ENCODE measurements around the gene RBFOX2. TPM values are rescaled to one million over a fixed set of nuclear protein-coding genes. Genes with fewer than 3 reads are reported as not detected.

Gene RBFOX2
- polyA plus RNA-seq, 1 donor = 67.0 TPM

DNA sequence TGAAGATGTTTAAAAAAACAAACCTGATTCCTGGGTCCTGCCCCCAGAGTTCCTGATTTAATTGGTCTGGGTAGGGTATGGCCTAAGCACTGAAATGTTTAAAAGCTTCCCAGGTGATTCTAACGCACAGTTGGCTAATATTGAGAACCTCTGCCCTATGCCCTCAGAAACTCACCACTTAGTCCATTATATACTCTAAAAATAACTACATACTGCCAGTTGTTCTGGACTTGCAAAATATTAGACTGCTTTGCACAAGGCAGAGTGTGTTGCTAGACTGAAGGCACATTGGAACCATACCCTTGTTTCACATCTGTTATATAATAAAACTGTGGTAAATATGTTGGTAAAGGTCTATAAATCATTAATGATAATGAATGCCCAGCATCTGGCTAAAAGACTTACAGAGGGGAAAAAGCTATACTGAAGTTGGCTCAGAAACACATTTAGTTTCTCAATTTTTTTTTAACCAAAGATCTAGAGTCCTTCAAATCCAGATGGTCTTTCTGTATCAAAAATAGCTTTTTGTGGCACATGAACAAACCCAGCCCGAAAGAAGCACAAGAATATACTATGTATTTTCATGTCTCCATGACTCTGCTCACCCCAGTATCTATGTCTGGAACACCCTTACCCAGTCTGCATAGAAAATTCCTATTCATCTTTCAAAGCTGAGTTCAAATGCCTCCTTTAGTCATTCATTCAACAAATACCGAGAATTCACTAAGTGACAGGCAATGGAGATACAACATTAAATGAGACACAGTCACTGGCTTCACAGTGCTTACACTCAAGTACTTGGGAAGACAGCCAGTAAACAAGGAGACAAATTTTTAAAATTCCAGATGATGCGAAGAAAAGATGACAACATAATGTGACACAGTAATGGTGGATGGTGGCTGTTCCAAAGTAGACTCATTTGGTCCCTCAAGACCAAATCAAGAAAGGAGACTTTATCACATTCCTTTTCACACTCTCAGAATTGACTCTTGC lies 44.1 kb downstream of the RBFOX2 start:
- DNase-seq = no peak
- peaks cover 4% of the 10 kb centered on the region for H3K4me1 ChIP-seq (ENCODE audit: control insufficient read depth, insufficient read depth, low read length)
- 86% methylated on average over 1 of the region's 4 CpGs for WGBS (ENCODE audit: insufficient coverage, low lambda C conversion rate)

DNA sequence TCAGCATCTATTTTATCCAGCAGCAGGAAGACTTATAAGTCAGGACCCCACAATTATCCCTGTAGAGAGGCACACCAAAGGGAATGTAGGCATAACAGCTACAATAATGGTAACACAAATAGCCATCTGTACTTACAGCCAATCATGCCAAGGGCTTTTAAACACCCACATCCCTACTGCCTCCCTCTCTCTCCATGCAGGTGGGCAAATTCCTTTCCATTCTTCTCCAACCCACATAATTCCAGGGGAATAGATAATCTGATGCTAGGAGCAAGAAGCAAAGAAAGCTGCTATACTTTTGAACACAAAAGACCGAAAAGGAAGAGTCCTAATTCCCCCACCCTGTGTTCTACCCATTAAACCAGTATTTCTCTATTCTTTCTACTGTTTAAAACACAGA lies 46.7 kb downstream of the RBFOX2 start:
- WGBS (ENCODE audit: insufficient coverage, low lambda C conversion rate) = no CpG with 5 or more reads among the region's 1 CpG
- Histone ChIP-seq H3K27ac (ENCODE audit: low read length) (no peak overlapping the region), H3K4me1 (ENCODE audit: control insufficient read depth, insufficient read depth, low read length) (no peaks in the 10 kb centered on the region), H3K27me3 (ENCODE audit: control insufficient read depth, insufficient read depth, low read length) (no peaks in the 10 kb centered on the region), H3K36me3 (ENCODE audit: control insufficient read depth, insufficient read depth, low read length) (no peaks in the 10 kb centered on the region), H3K4me3 (ENCODE audit: low read length) (no peak overlapping the region), H3K9me3 (ENCODE audit: control insufficient read depth, low read depth, low read length) (no peaks in the 10 kb centered on the region)
- DNase-seq = no peak

More for the DNA sequence above, 44.1 kb downstream of the RBFOX2 start:
- H3K9me3 ChIP-seq (ENCODE audit: control insufficient read depth, low read depth, low read length) = no peaks in the 10 kb centered on the region
- no peak overlapping the region for H3K4me3 ChIP-seq (ENCODE audit: low read length)
- no peaks in the 10 kb centered on the region for H3K27me3 ChIP-seq (ENCODE audit: control insufficient read depth, insufficient read depth, low read length)
- H3K36me3 ChIP-seq (ENCODE audit: control insufficient read depth, insufficient read depth, low read length) = no peaks in the 10 kb centered on the region
- no peak overlapping the region for H3K27ac ChIP-seq (ENCODE audit: low read length)

DNA sequence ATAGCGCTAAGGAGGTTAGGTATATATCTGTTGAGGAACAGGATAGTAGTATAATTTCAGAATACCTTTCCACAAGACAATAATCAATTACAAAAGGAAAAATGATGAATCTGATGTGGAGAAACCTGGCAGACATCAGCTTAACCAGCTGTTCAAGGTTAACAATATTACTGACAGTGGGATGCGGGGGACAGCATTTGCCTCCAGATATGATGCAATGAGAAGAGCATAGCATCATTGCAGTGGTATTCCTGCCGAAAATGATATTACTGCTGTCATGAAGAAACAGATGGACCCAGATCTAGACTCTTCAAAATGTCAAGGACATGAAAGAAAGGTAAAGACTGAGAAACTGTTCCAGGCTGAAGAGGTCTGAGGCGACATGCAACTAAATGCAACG lies 49.7 kb downstream of the RBFOX2 start:
- Histone ChIP-seq H3K4me3 (ENCODE audit: low read length) (no peak overlapping the region), H3K27me3 (ENCODE audit: control insufficient read depth, insufficient read depth, low read length) (no peaks in the 10 kb centered on the region), H3K9me3 (ENCODE audit: control insufficient read depth, low read depth, low read length) (no peaks in the 10 kb centered on the region), H3K4me1 (ENCODE audit: control insufficient read depth, insufficient read depth, low read length) (no peaks in the 10 kb centered on the region), H3K27ac (ENCODE audit: low read length) (no peak overlapping the region), H3K36me3 (ENCODE audit: control insufficient read depth, insufficient read depth, low read length) (no peaks in the 10 kb centered on the region)
- 100% methylated on average over 3 of the region's 5 CpGs for WGBS (ENCODE audit: insufficient coverage, low lambda C conversion rate)
- no peak for DNase-seq

GRCh38 chr22:35978201-35978600 lies 50.4 kb downstream of the RBFOX2 start:
- H3K36me3 ChIP-seq (ENCODE audit: control insufficient read depth, insufficient read depth, low read length) = no peaks in the 10 kb centered on the region
- no peaks in the 10 kb centered on the region for H3K4me1 ChIP-seq (ENCODE audit: control insufficient read depth, insufficient read depth, low read length)
- no peaks in the 10 kb centered on the region for H3K27me3 ChIP-seq (ENCODE audit: control insufficient read depth, insufficient read depth, low read length)
- H3K27ac ChIP-seq (ENCODE audit: low read length) = no peak overlapping the region
- DNase-seq = no peak
- WGBS (ENCODE audit: insufficient coverage, low lambda C conversion rate) = no CpG with 5 or more reads among the region's 1 CpG
- H3K4me3 ChIP-seq (ENCODE audit: low read length) = no peak overlapping the region
- no peaks in the 10 kb centered on the region for H3K9me3 ChIP-seq (ENCODE audit: control insufficient read depth, low read depth, low read length)

- Histone ChIP-seq H3K36me3 (ENCODE audit: control insufficient read depth, insufficient read depth, low read length) (no peaks in the 10 kb centered on the region), H3K9me3 (ENCODE audit: control insufficient read depth, low read depth, low read length) (no peaks in the 10 kb centered on the region), H3K27me3 (ENCODE audit: control insufficient read depth, insufficient read depth, low read length) (no peaks in the 10 kb centered on the region), H3K4me1 (ENCODE audit: control insufficient read depth, insufficient read depth, low read length) (no peaks in the 10 kb centered on the region), H3K27ac (ENCODE audit: low read length) (no peak overlapping the region), H3K4me3 (ENCODE audit: low read length) (no peak overlapping the region)
- 89% methylated on average over 1 of the region's 2 CpGs for WGBS (ENCODE audit: insufficient coverage, low lambda C conversion rate)
- DNase-seq = no peak
Measured at GRCh38 chr22:35977136-35977535, 51.5 kb downstream of the RBFOX2 start.

GRCh38 chr22:35973388-35973787 lies 55.2 kb downstream of the RBFOX2 start:
- no peaks in the 10 kb centered on the region for H3K27me3 ChIP-seq (ENCODE audit: control insufficient read depth, insufficient read depth, low read length)
- no peak for DNase-seq
- H3K4me3 ChIP-seq (ENCODE audit: low read length) = no peak overlapping the region
- no peaks in the 10 kb centered on the region for H3K9me3 ChIP-seq (ENCODE audit: control insufficient read depth, low read depth, low read length)
- WGBS (ENCODE audit: insufficient coverage, low lambda C conversion rate) = no CpG with 5 or more reads among the region's 1 CpG
- H3K36me3 ChIP-seq (ENCODE audit: control insufficient read depth, insufficient read depth, low read length) = no peaks in the 10 kb centered on the region
- H3K4me1 ChIP-seq (ENCODE audit: control insufficient read depth, insufficient read depth, low read length) = peaks cover 3% of the 10 kb centered on the region
- H3K27ac ChIP-seq (ENCODE audit: low read length) = peak overlapping the region; percentile 7

DNA sequence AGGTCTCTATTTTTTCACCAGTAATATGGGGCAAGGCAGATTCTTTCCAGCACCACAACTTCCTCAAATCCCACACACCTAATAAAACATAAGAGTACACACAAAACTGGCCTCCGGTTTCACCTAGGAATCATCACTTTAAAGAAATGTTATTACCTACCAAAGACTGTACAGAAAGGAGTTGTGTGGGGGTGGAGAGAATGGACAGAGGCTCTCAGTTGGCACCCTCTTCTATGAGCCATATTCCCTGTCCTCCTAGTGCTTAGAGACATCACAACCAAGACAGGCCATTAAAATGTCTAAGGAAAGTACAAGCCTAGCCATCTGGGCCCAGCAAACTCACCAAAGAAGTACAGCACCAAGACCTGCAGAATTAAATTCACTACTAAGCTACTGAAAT lies 56.1 kb downstream of the RBFOX2 start:
- peaks cover 3% of the 10 kb centered on the region for H3K4me1 ChIP-seq (ENCODE audit: control insufficient read depth, insufficient read depth, low read length)
- no CpG with 5 or more reads among the region's 1 CpG for WGBS (ENCODE audit: insufficient coverage, low lambda C conversion rate)
- H3K27ac ChIP-seq (ENCODE audit: low read length) = no peak overlapping the region

GRCh38 chr22:35971456-35972119 lies 57.0 kb downstream of the RBFOX2 start:
- H3K27ac ChIP-seq (ENCODE audit: low read length) = peak overlapping the region; percentile 14
- peak in 1 of 2 donors; percentile 25 for DNase-seq
- no peak overlapping the region for H3K4me3 ChIP-seq (ENCODE audit: low read length)
- 80% methylated on average over 1 of the region's 3 CpGs for WGBS (ENCODE audit: insufficient coverage, low lambda C conversion rate)
- no peaks in the 10 kb centered on the region for H3K36me3 ChIP-seq (ENCODE audit: control insufficient read depth, insufficient read depth, low read length)
- H3K27me3 ChIP-seq (ENCODE audit: control insufficient read depth, insufficient read depth, low read length) = no peaks in the 10 kb centered on the region
- H3K4me1 ChIP-seq (ENCODE audit: control insufficient read depth, insufficient read depth, low read length) = peaks cover 3% of the 10 kb centered on the region
- no peaks in the 10 kb centered on the region for H3K9me3 ChIP-seq (ENCODE audit: control insufficient read depth, low read depth, low read length)

More for the DNA sequence above, 56.1 kb downstream of the RBFOX2 start:
- Histone ChIP-seq H3K27me3 (ENCODE audit: control insufficient read depth, insufficient read depth, low read length) (no peaks in the 10 kb centered on the region), H3K36me3 (ENCODE audit: control insufficient read depth, insufficient read depth, low read length) (no peaks in the 10 kb centered on the region), H3K9me3 (ENCODE audit: control insufficient read depth, low read depth, low read length) (no peaks in the 10 kb centered on the region), H3K4me3 (ENCODE audit: low read length) (no peak overlapping the region)
- no peak for DNase-seq

- Histone ChIP-seq H3K27me3 (ENCODE audit: control insufficient read depth, insufficient read depth, low read length) (no peaks in the 10 kb centered on the region), H3K4me1 (ENCODE audit: control insufficient read depth, insufficient read depth, low read length) (peaks cover 3% of the 10 kb centered on the region), H3K4me3 (ENCODE audit: low read length) (no peak overlapping the region), H3K27ac (ENCODE audit: low read length) (peak overlapping the region; percentile 14), H3K36me3 (ENCODE audit: control insufficient read depth, insufficient read depth, low read length) (no peaks in the 10 kb centered on the region), H3K9me3 (ENCODE audit: control insufficient read depth, low read depth, low read length) (no peaks in the 10 kb centered on the region)
- WGBS (ENCODE audit: insufficient coverage, low lambda C conversion rate) = no CpG with 5 or more reads among the region's 4 CpGs
- DNase-seq = no peak
Measured at GRCh38 chr22:35970616-35971455, 57.8 kb downstream of the RBFOX2 start.

DNA sequence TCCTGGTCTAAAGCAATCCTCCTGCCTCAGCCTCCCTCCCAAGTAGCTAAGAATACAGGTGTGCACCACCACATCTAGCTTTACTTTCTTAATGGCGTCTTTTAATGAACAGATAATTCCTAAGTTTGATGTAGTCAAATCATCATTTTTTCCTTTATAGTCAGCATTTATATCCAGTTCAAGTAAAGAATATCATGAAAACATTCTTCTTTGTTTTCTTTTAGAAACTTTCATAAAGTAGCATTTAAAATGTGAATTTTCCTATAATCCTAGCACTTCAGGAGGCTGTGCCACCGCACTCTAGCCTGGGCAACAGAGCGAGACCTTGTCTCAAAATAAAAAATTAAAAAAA lies 61.6 kb downstream of the RBFOX2 start:
- H3K36me3 ChIP-seq (ENCODE audit: control insufficient read depth, insufficient read depth, low read length) = no peaks in the 10 kb centered on the region
- peaks cover 3% of the 10 kb centered on the region for H3K4me1 ChIP-seq (ENCODE audit: control insufficient read depth, insufficient read depth, low read length)
- 100% methylated on average over 1 of the region's 3 CpGs for WGBS (ENCODE audit: insufficient coverage, low lambda C conversion rate)
- H3K9me3 ChIP-seq (ENCODE audit: control insufficient read depth, low read depth, low read length) = no peaks in the 10 kb centered on the region
- no peaks in the 10 kb centered on the region for H3K27me3 ChIP-seq (ENCODE audit: control insufficient read depth, insufficient read depth, low read length)
- DNase-seq = no peak
- no peak overlapping the region for H3K4me3 ChIP-seq (ENCODE audit: low read length)
- no peak overlapping the region for H3K27ac ChIP-seq (ENCODE audit: low read length)

Data from large intestine (tissue), 3 donors.